IgD-negative memory B cell (primary cell): ENCODE data around the gene FBXL15. TPM values are rescaled to one million over a fixed set of nuclear protein-coding genes. Genes with fewer than 3 reads are reported as not detected.

Experiments used
- H3K27ac Mint-ChIP-seq, 3 donors: one replicate each; pipeline ENCODE4 v1.8.0; 2020 to 2022; ENCODE audit warnings: mild to moderate bottlenecking in 3 of 3, mixed read lengths in 3 of 3, moderate library complexity in 1 of 3
- H3K27me3 Mint-ChIP-seq: one replicate; pipeline ENCODE4 v1.8.0; 2021; ENCODE audit warnings: mixed read lengths
- H3K36me3 Mint-ChIP-seq: one replicate; pipeline ENCODE4 v1.8.0; 2020; ENCODE audit warnings: mild to moderate bottlenecking, mixed read lengths
- H3K4me1 Mint-ChIP-seq, 3 donors: one replicate each; pipeline ENCODE4 v1.8.0; 2020 to 2022; ENCODE audit warnings: mixed read lengths in 3 of 3, mild to moderate bottlenecking in 1 of 3
- H3K4me3 Mint-ChIP-seq, 4 donors: one replicate each; pipeline ENCODE4 v1.8.0; 2020 to 2022; ENCODE audit warnings: mild to moderate bottlenecking in 4 of 4, mixed read lengths in 4 of 4, moderate library complexity in 3 of 4
- H3K9me3 Mint-ChIP-seq, 3 donors: one replicate each; pipeline ENCODE4 v1.8.0; 2020 to 2021; ENCODE audit warnings: mixed read lengths in 3 of 3, mild to moderate bottlenecking in 1 of 3
- polyA plus RNA-seq: library from polyadenylated mRNA; unstranded; fragments of 300-500 nt; fragmentation: Illumina TruSeq; gene quantifications from one replicate; pipeline ENCODE4 v1.2.3, GENCODE V29; 2021

FBXL15 gene
- polyA plus RNA-seq, 1 donor from 2014 or later = 40.5 TPM

DNA sequence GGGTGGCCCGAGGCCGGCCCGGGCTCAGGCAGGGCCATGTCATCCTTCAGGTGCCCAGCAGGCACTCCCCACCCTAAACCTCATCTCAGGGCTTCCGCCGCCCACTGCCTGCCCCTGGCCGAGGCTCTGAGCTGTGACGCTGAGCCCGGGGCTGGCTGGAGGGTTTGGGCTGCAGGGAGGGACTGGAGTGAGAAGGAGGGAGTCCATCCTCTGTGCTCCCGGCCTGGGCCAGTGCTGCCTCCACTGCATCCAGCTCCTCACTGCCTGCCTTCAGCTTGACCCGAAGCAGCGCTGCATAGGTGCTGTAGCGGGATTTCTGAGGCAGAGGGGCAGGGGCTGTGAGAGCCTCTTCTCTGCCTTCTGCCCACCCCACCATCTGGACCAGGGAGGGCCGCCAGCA, 17.5 kb upstream of the FBXL15 start:
- Mint-ChIP-seq H3K36me3 (peaks cover 2% of the 10 kb centered on the region), H3K9me3 (no peaks in the 10 kb centered on the region), H3K4me1 (peaks cover 6 to 24% (median 12%) of the 10 kb centered on the region in 3 donors), H3K27ac (peak overlapping the region in 2 of 3 donors; percentile 83 to 94), H3K27me3 (peaks cover 14% of the 10 kb centered on the region), H3K4me3 (peak overlapping the region in 1 of 4 donors; percentile 80)

- peak overlapping the region in 1 of 4 donors; percentile 41 for H3K4me3 Mint-ChIP-seq
These were observed 16.1 kb upstream of the FBXL15 start for GRCh38 chr10:102404361-102405107.

GRCh38 chr10:102405108-102405571, 15.5 kb upstream of the FBXL15 start:
- H3K27me3 Mint-ChIP-seq = peaks cover 27% of the 10 kb centered on the region
- peaks cover 12 to 20% (median 15%) of the 10 kb centered on the region in 3 donors for H3K4me1 Mint-ChIP-seq
- peak overlapping the region in 2 of 4 donors; percentile 17 to 41 for H3K4me3 Mint-ChIP-seq
- peak overlapping the region in 2 of 3 donors; percentile 23 to 94 for H3K27ac Mint-ChIP-seq
- H3K36me3 Mint-ChIP-seq = peaks cover 2% of the 10 kb centered on the region
- no peaks in the 10 kb centered on the region for H3K9me3 Mint-ChIP-seq

More at GRCh38 chr10:102404361-102405107, 16.1 kb upstream of the FBXL15 start:
- H3K36me3 Mint-ChIP-seq = peaks cover 2% of the 10 kb centered on the region
- H3K9me3 Mint-ChIP-seq = no peaks in the 10 kb centered on the region
- H3K27me3 Mint-ChIP-seq = peaks cover 21% of the 10 kb centered on the region
- peak overlapping the region; percentile 72 to 94 (median 83) for H3K27ac Mint-ChIP-seq
- H3K4me1 Mint-ChIP-seq = peaks cover 6 to 18% (median 11%) of the 10 kb centered on the region in 3 donors

- H3K4me3 Mint-ChIP-seq = peak overlapping the region in 2 of 4 donors; percentile 25 to 41
- H3K4me1 Mint-ChIP-seq = peaks cover 13 to 18% (median 15%) of the 10 kb centered on the region in 3 donors
- H3K36me3 Mint-ChIP-seq = no peaks in the 10 kb centered on the region
- H3K27ac Mint-ChIP-seq = peak overlapping the region; percentile 71 to 94 (median 89)
- no peaks in the 10 kb centered on the region for H3K9me3 Mint-ChIP-seq
- H3K27me3 Mint-ChIP-seq = peaks cover 28% of the 10 kb centered on the region
These were observed 15.0 kb upstream of the FBXL15 start for GRCh38 chr10:102405632-102406031.

DNA sequence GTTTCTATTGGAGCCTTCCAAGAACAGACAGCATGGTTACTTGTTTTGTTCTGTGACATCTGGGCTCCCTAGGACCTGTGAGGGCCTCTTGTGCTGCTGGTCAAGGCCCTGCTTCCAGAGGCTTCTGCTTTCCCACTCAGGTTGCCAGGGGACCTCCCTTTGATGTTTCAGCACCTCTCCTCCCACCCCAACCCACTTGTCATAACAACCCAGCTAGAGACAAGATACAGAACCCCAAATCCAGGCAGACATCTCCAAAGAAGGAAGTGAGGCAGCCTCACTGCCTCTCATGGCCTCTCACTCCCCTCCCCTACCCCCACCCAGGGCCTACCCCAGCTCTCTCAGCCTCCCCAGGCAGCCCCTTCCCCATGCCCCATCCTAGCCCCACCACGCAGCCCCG, 13.8 kb upstream of the FBXL15 start:
- Mint-ChIP-seq H3K27ac (peak overlapping the region; percentile 59 to 94 (median 67)), H3K4me3 (peak overlapping the region in 1 of 4 donors; percentile 41), H3K27me3 (peaks cover 38% of the 10 kb centered on the region), H3K9me3 (no peaks in the 10 kb centered on the region), H3K4me1 (peaks cover 13 to 21% (median 20%) of the 10 kb centered on the region in 3 donors), H3K36me3 (peaks cover 3% of the 10 kb centered on the region)

- Mint-ChIP-seq H3K4me3 (peak overlapping the region in 2 of 4 donors; percentile 19 to 72), H3K27ac (peak overlapping the region in 2 of 3 donors; percentile 1 to 94), H3K36me3 (peaks cover 3% of the 10 kb centered on the region), H3K27me3 (peaks cover 44% of the 10 kb centered on the region), H3K9me3 (no peaks in the 10 kb centered on the region), H3K4me1 (peaks cover 13 to 21% (median 20%) of the 10 kb centered on the region in 3 donors)
These were observed 13.1 kb upstream of the FBXL15 start for GRCh38 chr10:102407425-102408130.

DNA sequence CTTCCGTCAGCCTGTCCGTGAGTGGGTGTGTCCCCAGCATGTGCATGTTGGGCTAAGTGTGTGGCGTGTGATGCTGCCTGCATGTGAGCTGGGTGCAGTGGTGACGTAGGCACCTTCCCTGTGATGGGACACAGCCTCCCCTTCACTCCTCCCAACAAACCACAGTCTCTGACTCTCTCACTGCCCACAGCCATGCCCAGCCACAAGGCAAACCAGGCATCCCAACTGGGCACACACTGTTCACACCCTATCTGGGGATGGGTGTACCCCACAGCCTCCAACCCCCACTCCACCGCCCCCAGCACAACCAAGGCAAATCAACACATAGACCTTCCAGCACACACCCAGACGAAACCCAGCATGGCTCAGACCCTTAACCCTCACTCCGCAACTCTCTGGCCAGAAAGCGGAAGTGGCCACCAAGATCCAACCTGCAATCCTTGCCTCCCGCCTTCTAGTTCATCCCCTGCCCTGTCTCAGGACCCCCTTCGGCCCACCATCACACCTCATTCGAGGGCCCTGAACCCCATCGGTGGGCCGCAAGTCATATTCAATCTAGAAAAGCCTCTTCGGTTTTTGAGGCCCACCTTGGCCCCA, 12.4 kb upstream of the FBXL15 start:
- peaks cover 13 to 24% (median 20%) of the 10 kb centered on the region in 3 donors for H3K4me1 Mint-ChIP-seq
- peaks cover 3% of the 10 kb centered on the region for H3K36me3 Mint-ChIP-seq
- H3K9me3 Mint-ChIP-seq = no peaks in the 10 kb centered on the region
- H3K27me3 Mint-ChIP-seq = peaks cover 48% of the 10 kb centered on the region
- H3K27ac Mint-ChIP-seq = peak overlapping the region in 2 of 3 donors; percentile 87 to 94
- H3K4me3 Mint-ChIP-seq = peak overlapping the region; percentile 11 to 68 (median 39)

DNA sequence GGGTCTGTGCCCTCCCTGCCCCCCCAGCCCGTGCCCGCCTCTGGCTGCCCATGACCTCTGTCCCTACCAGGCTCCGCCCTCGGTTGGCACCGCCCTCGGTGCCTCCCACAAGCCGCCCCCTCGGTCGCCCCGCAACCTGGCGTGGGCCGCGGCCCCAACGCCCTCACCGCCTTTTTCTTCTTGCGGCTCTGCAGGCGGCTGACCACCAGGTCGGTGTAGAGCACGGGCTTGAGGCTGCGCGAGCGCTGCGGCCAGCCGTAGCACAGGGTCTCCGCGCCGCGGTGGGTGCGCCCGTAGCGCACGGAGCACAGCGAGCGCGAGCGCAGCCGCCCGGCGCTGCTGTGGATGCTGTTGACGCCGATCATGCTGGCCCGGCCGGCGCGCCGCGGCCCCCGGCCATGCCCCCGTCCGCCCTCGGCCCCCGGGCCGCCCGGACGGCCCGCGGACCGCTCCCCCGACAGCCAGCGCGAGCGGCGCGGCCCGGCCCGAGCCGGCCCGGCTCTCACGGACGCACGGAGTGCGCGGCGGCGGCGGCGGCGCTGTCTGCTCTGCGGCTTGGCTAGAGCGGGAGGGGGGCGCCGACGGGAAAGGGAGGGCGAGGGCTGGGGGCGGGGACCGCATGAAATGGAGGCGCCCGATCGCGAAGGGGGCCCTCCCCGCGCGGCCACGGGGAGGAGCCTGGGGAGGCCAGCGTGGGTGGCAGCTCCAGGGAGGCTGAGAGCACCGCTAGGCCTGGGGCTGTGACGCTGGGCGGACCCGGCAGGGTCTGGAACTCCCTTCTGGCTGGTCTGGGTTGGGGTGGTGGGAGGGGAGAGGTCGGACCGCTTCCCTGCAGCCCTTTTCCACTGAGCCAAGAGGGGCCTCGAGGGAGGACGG, 11.7 kb upstream of the FBXL15 start:
- Mint-ChIP-seq H3K4me3 (peak overlapping the region in 3 of 4 donors; percentile 68 to 81 (median 75)), H3K4me1 (peaks cover 7 to 23% (median 20%) of the 10 kb centered on the region in 3 donors), H3K27ac (peak overlapping the region; percentile 51 to 94 (median 53)), H3K36me3 (peaks cover 3% of the 10 kb centered on the region), H3K9me3 (no peaks in the 10 kb centered on the region), H3K27me3 (peaks cover 49% of the 10 kb centered on the region)

DNA sequence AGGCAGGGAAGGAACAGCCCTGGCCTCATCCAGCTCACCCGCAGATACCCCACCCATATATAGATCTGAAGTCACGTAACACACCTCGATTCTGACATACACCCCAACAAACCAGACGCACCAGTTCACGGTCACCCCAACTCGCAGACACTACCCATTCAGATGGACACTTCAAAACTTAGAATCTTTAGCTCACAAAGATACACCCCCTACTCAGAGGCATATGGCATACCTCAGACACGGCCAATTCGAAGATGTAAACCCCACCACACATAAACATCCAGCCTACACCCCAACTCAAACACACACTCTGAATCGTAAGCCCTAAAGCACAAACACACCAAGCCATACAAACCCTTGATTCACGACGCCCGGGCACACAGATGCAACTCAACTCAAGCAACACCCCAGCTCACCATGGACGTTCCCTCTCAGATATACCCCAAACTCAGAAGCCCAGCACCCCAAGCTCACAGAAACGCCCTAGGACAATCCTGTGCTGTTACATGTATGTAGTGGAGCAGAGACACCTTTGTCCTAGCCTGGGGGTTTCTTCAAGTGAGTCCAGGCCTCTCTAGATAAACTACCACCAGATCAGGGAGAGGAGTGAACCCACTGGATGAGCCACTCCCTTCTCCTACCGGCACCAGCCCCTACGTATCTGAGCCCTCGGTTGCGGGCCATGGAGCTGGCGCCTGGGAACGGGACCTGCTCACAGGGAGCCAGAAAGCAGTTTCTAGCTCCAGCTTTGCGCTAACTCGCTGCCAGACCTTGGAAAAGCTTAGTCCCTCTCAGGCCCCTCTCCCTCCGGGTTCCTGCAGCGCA, 10.8 kb upstream of the FBXL15 start:
- Mint-ChIP-seq H3K27me3 (peaks cover 53% of the 10 kb centered on the region), H3K4me1 (peaks cover 7 to 23% (median 20%) of the 10 kb centered on the region in 3 donors), H3K36me3 (peaks cover 3% of the 10 kb centered on the region), H3K9me3 (no peaks in the 10 kb centered on the region), H3K4me3 (peak overlapping the region; percentile 29 to 81 (median 71)), H3K27ac (peak overlapping the region; percentile 51 to 73 (median 54))

DNA sequence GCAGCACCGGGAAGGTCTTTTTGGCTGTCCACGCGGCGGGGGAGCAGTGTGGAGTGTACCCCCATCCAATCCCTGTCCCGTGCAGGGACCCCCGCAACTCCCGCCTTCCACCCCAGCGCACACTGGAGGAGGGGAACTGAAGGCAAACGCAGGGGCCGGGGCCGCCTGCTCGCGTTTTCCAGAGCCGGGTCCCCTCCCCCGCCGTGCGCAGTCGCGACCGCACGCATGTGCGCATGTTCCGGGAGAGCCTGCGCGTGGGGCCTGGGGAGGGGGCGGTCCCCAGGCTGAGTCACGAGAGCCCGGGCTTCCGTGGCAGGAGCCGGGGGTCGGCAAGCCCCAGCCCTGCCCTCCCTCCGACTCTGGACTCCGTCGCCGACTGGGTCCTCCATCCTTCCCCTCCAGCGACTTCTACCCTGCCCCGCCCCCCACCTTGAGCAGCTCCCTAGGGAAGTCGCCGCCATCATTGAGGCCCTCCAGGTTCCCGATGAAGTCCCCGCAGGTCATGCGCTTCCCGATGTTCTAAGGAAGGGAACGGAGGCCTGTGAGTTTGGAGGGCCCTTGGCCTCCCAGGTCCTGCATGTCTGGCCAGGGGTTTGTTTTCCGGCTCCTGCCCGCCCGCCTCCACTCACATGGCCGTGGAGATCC, 10.1 kb upstream of the FBXL15 start:
- no peak overlapping the region for H3K27ac Mint-ChIP-seq
- H3K4me3 Mint-ChIP-seq = peak overlapping the region in 3 of 4 donors; percentile 67 to 81 (median 75)
- peaks cover 3% of the 10 kb centered on the region for H3K36me3 Mint-ChIP-seq
- H3K27me3 Mint-ChIP-seq = peaks cover 53% of the 10 kb centered on the region
- H3K4me1 Mint-ChIP-seq = peaks cover 7 to 23% (median 18%) of the 10 kb centered on the region in 3 donors
- no peaks in the 10 kb centered on the region for H3K9me3 Mint-ChIP-seq

DNA sequence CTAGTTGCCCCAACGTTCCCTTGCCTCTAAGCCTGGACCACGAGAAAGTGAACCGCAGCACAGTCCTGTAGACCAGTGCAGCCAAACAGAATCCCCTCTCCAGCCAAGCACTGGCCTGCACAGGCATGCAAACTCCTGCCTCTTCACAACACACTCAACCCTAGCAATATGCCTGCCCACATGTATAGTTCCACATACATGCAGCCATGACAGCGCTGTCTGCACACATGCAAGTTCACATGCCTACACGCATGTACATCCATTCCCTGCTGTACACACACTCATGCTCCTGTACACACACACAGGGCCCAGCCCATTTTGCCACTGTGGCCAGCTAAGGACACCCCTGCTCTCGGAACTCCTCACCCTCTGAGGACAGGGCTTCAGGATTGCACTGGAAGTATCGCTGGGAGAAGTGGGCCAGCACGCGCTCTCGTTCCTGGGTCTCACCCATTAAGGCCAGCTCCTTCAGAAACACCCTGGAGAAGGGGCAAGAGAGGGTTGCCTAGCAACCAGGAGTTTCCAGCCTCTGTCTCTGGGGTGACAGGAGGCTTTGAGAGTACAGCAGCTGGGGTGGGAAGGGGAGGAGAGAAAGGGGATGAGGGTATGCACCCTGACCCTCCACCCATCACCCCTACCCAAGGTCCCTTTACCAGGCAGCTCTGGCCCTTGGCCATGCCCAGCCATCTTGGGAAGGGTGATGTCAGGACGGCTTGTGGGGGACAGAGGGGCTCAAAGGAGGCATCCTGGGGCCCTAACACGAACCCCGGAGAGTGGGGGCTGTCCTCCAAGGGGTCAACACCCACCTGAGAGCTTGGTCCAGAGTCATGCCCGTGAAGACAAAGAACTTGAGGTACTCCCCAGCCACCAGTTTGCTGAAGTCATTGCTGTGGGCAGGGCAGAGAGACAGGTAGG, 9.0 kb upstream of the FBXL15 start:
- peaks cover 5% of the 10 kb centered on the region for H3K36me3 Mint-ChIP-seq
- peaks cover 55% of the 10 kb centered on the region for H3K27me3 Mint-ChIP-seq
- peaks cover 7 to 23% (median 20%) of the 10 kb centered on the region in 3 donors for H3K4me1 Mint-ChIP-seq
- H3K4me3 Mint-ChIP-seq = peak overlapping the region; percentile 9 to 82 (median 62)
- peak overlapping the region in 1 of 3 donors; percentile 72 for H3K27ac Mint-ChIP-seq
- H3K9me3 Mint-ChIP-seq = no peaks in the 10 kb centered on the region

- Mint-ChIP-seq H3K9me3 (no peaks in the 10 kb centered on the region), H3K4me3 (peak overlapping the region in 1 of 4 donors; percentile 34), H3K36me3 (peaks cover 5% of the 10 kb centered on the region), H3K27ac (peak overlapping the region in 1 of 3 donors; percentile 72), H3K4me1 (peaks cover 7 to 23% (median 20%) of the 10 kb centered on the region in 3 donors), H3K27me3 (peaks cover 52% of the 10 kb centered on the region)
These were observed 8.3 kb upstream of the FBXL15 start for GRCh38 chr10:102412293-102412692.
